ENCODE results near the gene ZCRB1. TPM values are rescaled to one million over a fixed set of nuclear protein-coding genes. Genes with fewer than 3 reads are reported as not detected.

ZCRB1 gene
- total RNA-seq (10 to 100 TPM; 30.3 to 31.4 TPM), total RNA-seq (15.2 to 86.3 (median 30.5) reads per million in 172 experiments)
- 31.1 TPM for polyA plus RNA-seq (2013, experiment 1 of 2)
- 26.7 TPM for polyA plus RNA-seq (2013, experiment 2 of 2)

GRCh38 chr12:42325653-42326474 lies at the start of gene ZCRB1, which contains the start of gene PPHLN1:
ZCRB1 (minus strand) TSS chr12:42326094; CDS start chr12:42324102, 1,992 bp downstream.
PPHLN1 (plus strand) TSS chr12:42326167; CDS start chr12:42335903, 9,736 bp downstream.
- CTCF ChIA-PET, result interaction anchor here (0.7 to 1.1 kb wide), 3 partner anchors 30 to 90 kb away, joined by 3 to 5 read pairs (median 4); no protein-coding TSS in a partner anchor
- ATAC-seq (ENCODE audit: poor library complexity), result peak; percentile 87
- no peaks in the 10 kb centered on the region for H3K27me3 ChIP-seq (ENCODE audit: control insufficient read depth in 1 of 2, insufficient read depth in 2 of 2, low read length in 2 of 2)
- H3K36me3 ChIP-seq (ENCODE audit: insufficient read depth, low read length), result peaks cover 3% of the 10 kb centered on the region
- H3K27ac Mint-ChIP-seq, result peak within 1 kb of the TSS; percentile 97
- H3K4me3 ChIP-seq (ENCODE audit: low read length), result peak within 1 kb of the TSS; percentile 85
- peaks cover 61% of the 10 kb centered on the region for H3K4me1 Mint-ChIP-seq (ENCODE audit: low read depth)
- H3K36me3 Mint-ChIP-seq (ENCODE audit: low read depth), result peaks cover 47% of the 10 kb centered on the region
- intact Hi-C loops (cut with DNase I, micrococcal nuclease), result loop anchor here (2.0 kb wide), 4 partner anchors 87 to 187 kb away; partner anchors contain the start of genes GXYLT1 (in 1 of the 2) and YAF2 (in 1 of the 2)
- H3K27me3 Mint-ChIP-seq, result no peaks in the 10 kb centered on the region
- H3K4me3 Mint-ChIP-seq, result peak within 1 kb of the TSS; percentile 99
- peak within 1 kb of the TSS; percentile 79 to 80 for H3K27ac ChIP-seq (ENCODE audit: low read depth in 1 of 2, low read length in 2 of 2)
- POLR2A ChIA-PET, result interaction anchor here (0.6 to 2.0 kb wide), 6 partner anchors 88 to 1510 kb away, joined by 3 to 11 read pairs (median 4); partner anchors contain the start of genes GXYLT1, IRAK4, PUS7L and TMEM117
- DNase-seq, result peak; percentile 56 to 88 (median 70)
- no peaks in the 10 kb centered on the region for H3K9me3 ChIP-seq (ENCODE audit: control insufficient read depth in 1 of 2, insufficient read depth in 1 of 2, low read length in 2 of 2)
- TF ChIP-seq CTCF (IDR thresholded peaks at IDR 0.05), result no peak
- no peaks in the 10 kb centered on the region for H3K9me3 Mint-ChIP-seq
- peaks cover 27% of the 10 kb centered on the region for H3K4me1 ChIP-seq (ENCODE audit: insufficient read depth, low read length)

- intact Hi-C loops (cut with DNase I, micrococcal nuclease), result loop anchor here (2.0 to 5.0 kb wide), 4 partner anchors 41 to 1426 kb away; no protein-coding TSS in a partner anchor
- no peak overlapping the region for H3K27ac Mint-ChIP-seq
- H3K4me1 Mint-ChIP-seq (ENCODE audit: low read depth), result peaks cover 18% of the 10 kb centered on the region
- no peaks in the 10 kb centered on the region for H3K27me3 Mint-ChIP-seq
- Histone ChIP-seq H3K27ac (ENCODE audit: low read depth in 1 of 2, low read length in 2 of 2) (no peak overlapping the region), H3K36me3 (ENCODE audit: insufficient read depth, low read length) (peaks cover 26% of the 10 kb centered on the region), H3K9me3 (ENCODE audit: control insufficient read depth in 1 of 2, insufficient read depth in 1 of 2, low read length in 2 of 2) (no peaks in the 10 kb centered on the region), H3K4me1 (ENCODE audit: insufficient read depth, low read length) (no peaks in the 10 kb centered on the region), H3K4me3 (ENCODE audit: low read length) (no peak overlapping the region), H3K27me3 (ENCODE audit: control insufficient read depth in 1 of 2, insufficient read depth in 2 of 2, low read length in 2 of 2) (no peaks in the 10 kb centered on the region)
- peaks cover 66% of the 10 kb centered on the region for H3K36me3 Mint-ChIP-seq (ENCODE audit: low read depth)
- DNase-seq (no peak), ATAC-seq (ENCODE audit: poor library complexity) (no peak)
- no peaks in the 10 kb centered on the region for H3K9me3 Mint-ChIP-seq
- ChIA-PET POLR2A (no interaction called here), CTCF (no interaction called here)
- no peak for TF ChIP-seq CTCF (IDR thresholded peaks at IDR 0.05)
- H3K4me3 Mint-ChIP-seq, result no peak overlapping the region
Observed at GRCh38 chr12:42373669-42374068, 47.8 kb upstream of the ZCRB1 start.

GRCh38 chr12:42372154-42372791 lies 46.4 kb upstream of the ZCRB1 start:
- peaks cover 18% of the 10 kb centered on the region for H3K4me1 Mint-ChIP-seq (ENCODE audit: low read depth)
- no peak overlapping the region for H3K4me3 ChIP-seq (ENCODE audit: low read length)
- H3K27me3 ChIP-seq (ENCODE audit: control insufficient read depth in 1 of 2, insufficient read depth in 2 of 2, low read length in 2 of 2), result no peaks in the 10 kb centered on the region
- H3K4me1 ChIP-seq (ENCODE audit: insufficient read depth, low read length), result no peaks in the 10 kb centered on the region
- H3K27me3 Mint-ChIP-seq, result no peaks in the 10 kb centered on the region
- no peak overlapping the region for H3K27ac ChIP-seq (ENCODE audit: low read depth in 1 of 2, low read length in 2 of 2)
- H3K36me3 ChIP-seq (ENCODE audit: insufficient read depth, low read length), result peaks cover 23% of the 10 kb centered on the region
- no peaks in the 10 kb centered on the region for H3K9me3 ChIP-seq (ENCODE audit: control insufficient read depth in 1 of 2, insufficient read depth in 1 of 2, low read length in 2 of 2)
- ChIA-PET CTCF (interaction anchor here (0.7 to 1.7 kb wide), 13 partner anchors 18 to 348 kb away, joined by 3 to 5 read pairs (median 3); partner anchors contain the start of gene ZCRB1), POLR2A (interaction anchor here (0.9 to 1.4 kb wide), 2 partner anchors 19 to 227 kb away, joined by 3 read pairs; no protein-coding TSS in a partner anchor)
- no peaks in the 10 kb centered on the region for H3K9me3 Mint-ChIP-seq
- H3K36me3 Mint-ChIP-seq (ENCODE audit: low read depth), result peaks cover 54% of the 10 kb centered on the region
- intact Hi-C loops (cut with DNase I, micrococcal nuclease), result loop anchor here (1.0 to 5.0 kb wide), 5 partner anchors 40 to 1425 kb away; no protein-coding TSS in a partner anchor
- no peak overlapping the region for H3K4me3 Mint-ChIP-seq
- peak; percentile 95 for ATAC-seq (ENCODE audit: poor library complexity)
- H3K27ac Mint-ChIP-seq, result no peak overlapping the region
- peak; percentile 75 for TF ChIP-seq CTCF (IDR thresholded peaks at IDR 0.05)
- peak in 5 of 14 experiments; percentile 3 to 74 (median 63) for DNase-seq

Measured in CD4-positive, alpha-beta T cell (primary cell).